IPS DF 19.7 (cell line): ENCODE measurements around the gene SLC66A2.
"Not testable (repeated sequence)": the region's sequence is repeated elsewhere in the genome, so short reads cannot be mapped to it uniquely, and the experiment has no call there.

Source experiments
- DNase-seq: peaks from one replicate; pipeline ENCODE4 v3.0.0-alpha.2; 2013; ENCODE audit warnings: low read depth, low spot score

Gene SLC66A2

GRCh38 chr18:79951545-79952455 is at the start of gene SLC66A2:
Gene SLC66A2, minus strand, starts transcription at chr18:79951653. Its CDS starts 727 bp downstream, at chr18:79950926.
- DNase-seq = no peak

GRCh38 chr18:80000877-80001276 is 49.4 kb upstream of the SLC66A2 start:
- no peak for DNase-seq

- not testable (repeated sequence) for DNase-seq
Observed at GRCh38 chr18:79999701-80000100, 48.2 kb upstream of the SLC66A2 start.

GRCh38 chr18:79991494-79991893 is 40.0 kb upstream of the SLC66A2 start:
- DNase-seq = no peak

GRCh38 chr18:79989195-79989497 is 37.7 kb upstream of the SLC66A2 start:
- DNase-seq = no peak

GRCh38 chr18:79988451-79989194 is 37.2 kb upstream of the SLC66A2 start, which contains the start of gene TXNL4A:
Gene TXNL4A, minus strand, starts transcription at chr18:79988563. Its CDS starts 171 bp downstream, at chr18:79988392.
- DNase-seq = no peak

GRCh38 chr18:79988071-79988450 is 36.6 kb upstream of the SLC66A2 start:
- DNase-seq = no peak

GRCh38 chr18:79987566-79987965 is 36.1 kb upstream of the SLC66A2 start:
- no peak for DNase-seq

GRCh38 chr18:79986726-79987125 is 35.3 kb upstream of the SLC66A2 start:
- DNase-seq = no peak

- no peak for DNase-seq
Observed at GRCh38 chr18:79985172-79985571, 33.7 kb upstream of the SLC66A2 start.

GRCh38 chr18:79983793-79984192 is 32.3 kb upstream of the SLC66A2 start:
- DNase-seq = no peak

- DNase-seq = no peak
Observed at GRCh38 chr18:79983253-79983652, 31.8 kb upstream of the SLC66A2 start.

GRCh38 chr18:79982736-79983135 is 31.3 kb upstream of the SLC66A2 start:
- no peak for DNase-seq

- DNase-seq = no peak
Observed at GRCh38 chr18:79980585-79980984, 29.1 kb upstream of the SLC66A2 start.

GRCh38 chr18:79979843-79980242 is 28.4 kb upstream of the SLC66A2 start:
- DNase-seq = no peak

- no peak for DNase-seq
Observed at GRCh38 chr18:79975985-79976680, 24.7 kb upstream of the SLC66A2 start.

GRCh38 chr18:79975043-79975442 is 23.6 kb upstream of the SLC66A2 start:
- DNase-seq = no peak

GRCh38 chr18:79974025-79974654 is 22.7 kb upstream of the SLC66A2 start:
- no peak for DNase-seq

- DNase-seq = no peak
Observed at GRCh38 chr18:79973517-79973916, 22.1 kb upstream of the SLC66A2 start.

- DNase-seq = no peak
Observed at GRCh38 chr18:79972720-79973119, 21.3 kb upstream of the SLC66A2 start.

- DNase-seq = no peak
Observed at GRCh38 chr18:79971986-79972385, 20.5 kb upstream of the SLC66A2 start.
